Ishikawa (cell line): ENCODE data around the gene APOA5.

Experiments used
- CEBPB ChIP-seq: IDR thresholded peaks from 2 replicates; pipeline ENCODE4 v1.6.1; 2012
- CREB1 ChIP-seq: IDR thresholded peaks from 2 replicates; pipeline ENCODE4 v1.6.1; 2012; ENCODE audit warnings: low read depth
- EGR1 ChIP-seq: IDR thresholded peaks from 2 replicates; pipeline ENCODE4 v1.6.1; 2012
- EP300 ChIP-seq: IDR thresholded peaks from 2 replicates; pipeline ENCODE4 v1.6.1; 2012; ENCODE audit warnings: borderline replicate concordance
- FOXM1 ChIP-seq: IDR thresholded peaks from 2 replicates; pipeline ENCODE4 v1.6.1; 2012; ENCODE audit warnings: low read depth, borderline replicate concordance
- MAX ChIP-seq: IDR thresholded peaks from 2 replicates; pipeline ENCODE4 v1.6.1; 2012
- RAD21 ChIP-seq: IDR thresholded peaks from 2 replicates; pipeline ENCODE4 v1.6.1; 2012; ENCODE audit warnings: low read depth
- TAF1 ChIP-seq: IDR thresholded peaks from 2 replicates; pipeline ENCODE4 v1.6.1; 2012; ENCODE audit warnings: low read depth, mild to moderate bottlenecking
- TCF12 ChIP-seq: IDR thresholded peaks from 2 replicates; pipeline ENCODE4 v1.6.1; 2012; ENCODE audit warnings: low read depth
- TEAD4 ChIP-seq: IDR thresholded peaks from 2 replicates; pipeline ENCODE4 v1.6.1; 2012
- YY1 ChIP-seq: IDR thresholded peaks from 2 replicates; pipeline ENCODE4 v1.6.1; 2012; ENCODE audit warnings: low read depth
- ZBTB7A ChIP-seq: IDR thresholded peaks from 2 replicates; pipeline ENCODE4 v1.6.1; 2012; ENCODE audit warnings: low read depth
- TF ChIP-seq, protein P1 (sequence below): IDR thresholded peaks from 2 replicates; pipeline ENCODE4 v1.6.1; 2012; ENCODE audit warnings: low read depth, mild to moderate bottlenecking
- TF ChIP-seq, protein P2 (sequence below): IDR thresholded peaks from 2 replicates; pipeline ENCODE4 v1.6.1; 2012

- no peak for TF ChIP-seq CEBPB
- no peak for TF ChIP-seq RAD21
- no peak for TF ChIP-seq TAF1
- no peak for TF ChIP-seq MAX
- TF ChIP-seq, protein P1, sequence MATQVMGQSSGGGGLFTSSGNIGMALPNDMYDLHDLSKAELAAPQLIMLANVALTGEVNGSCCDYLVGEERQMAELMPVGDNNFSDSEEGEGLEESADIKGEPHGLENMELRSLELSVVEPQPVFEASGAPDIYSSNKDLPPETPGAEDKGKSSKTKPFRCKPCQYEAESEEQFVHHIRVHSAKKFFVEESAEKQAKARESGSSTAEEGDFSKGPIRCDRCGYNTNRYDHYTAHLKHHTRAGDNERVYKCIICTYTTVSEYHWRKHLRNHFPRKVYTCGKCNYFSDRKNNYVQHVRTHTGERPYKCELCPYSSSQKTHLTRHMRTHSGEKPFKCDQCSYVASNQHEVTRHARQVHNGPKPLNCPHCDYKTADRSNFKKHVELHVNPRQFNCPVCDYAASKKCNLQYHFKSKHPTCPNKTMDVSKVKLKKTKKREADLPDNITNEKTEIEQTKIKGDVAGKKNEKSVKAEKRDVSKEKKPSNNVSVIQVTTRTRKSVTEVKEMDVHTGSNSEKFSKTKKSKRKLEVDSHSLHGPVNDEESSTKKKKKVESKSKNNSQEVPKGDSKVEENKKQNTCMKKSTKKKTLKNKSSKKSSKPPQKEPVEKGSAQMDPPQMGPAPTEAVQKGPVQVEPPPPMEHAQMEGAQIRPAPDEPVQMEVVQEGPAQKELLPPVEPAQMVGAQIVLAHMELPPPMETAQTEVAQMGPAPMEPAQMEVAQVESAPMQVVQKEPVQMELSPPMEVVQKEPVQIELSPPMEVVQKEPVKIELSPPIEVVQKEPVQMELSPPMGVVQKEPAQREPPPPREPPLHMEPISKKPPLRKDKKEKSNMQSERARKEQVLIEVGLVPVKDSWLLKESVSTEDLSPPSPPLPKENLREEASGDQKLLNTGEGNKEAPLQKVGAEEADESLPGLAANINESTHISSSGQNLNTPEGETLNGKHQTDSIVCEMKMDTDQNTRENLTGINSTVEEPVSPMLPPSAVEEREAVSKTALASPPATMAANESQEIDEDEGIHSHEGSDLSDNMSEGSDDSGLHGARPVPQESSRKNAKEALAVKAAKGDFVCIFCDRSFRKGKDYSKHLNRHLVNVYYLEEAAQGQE: no peak
- TF ChIP-seq TCF12: no peak
- TF ChIP-seq EP300: no peak
- TF ChIP-seq FOXM1: no peak
- no peak for TF ChIP-seq YY1
- no peak for TF ChIP-seq CREB1
- no peak for TF ChIP-seq TEAD4
- TF ChIP-seq ZBTB7A: no peak
- TF ChIP-seq EGR1: no peak
- TF ChIP-seq, protein P2, sequence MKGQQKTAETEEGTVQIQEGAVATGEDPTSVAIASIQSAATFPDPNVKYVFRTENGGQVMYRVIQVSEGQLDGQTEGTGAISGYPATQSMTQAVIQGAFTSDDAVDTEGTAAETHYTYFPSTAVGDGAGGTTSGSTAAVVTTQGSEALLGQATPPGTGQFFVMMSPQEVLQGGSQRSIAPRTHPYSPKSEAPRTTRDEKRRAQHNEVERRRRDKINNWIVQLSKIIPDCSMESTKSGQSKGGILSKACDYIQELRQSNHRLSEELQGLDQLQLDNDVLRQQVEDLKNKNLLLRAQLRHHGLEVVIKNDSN: no peak
Observed at GRCh38 chr11:116813170-116813569, 21.5 kb upstream of the APOA5 start.
